Brain microvascular endothelial cell (primary cell): Measurements from ENCODE around the gene B4GALT5.
A peak's percentile ranks its signal among the peaks of the same experiment; 100 is the strongest.

ENCODE experiments used
- DNase-seq: peaks from one replicate; pipeline ENCODE4 v3.0.0-alpha.2; 2020
- H3K27ac ChIP-seq: fragments of 250-450 bp; sonication (Bioruptor Pico); 2 replicates; pipeline ENCODE4 v1.5.1; 2020; ENCODE audit warnings: mild to moderate bottlenecking, moderate library complexity
- H3K27me3 ChIP-seq: fragments of 250-450 bp; sonication (Bioruptor Pico); replicated peaks from 2 replicates; pipeline ENCODE4 v1.5.1; 2020; ENCODE audit warnings: mild to moderate bottlenecking
- H3K36me3 ChIP-seq: fragments of 250-450 bp; sonication (Bioruptor Pico); replicated peaks from 2 replicates; pipeline ENCODE4 v1.5.1; 2020; ENCODE audit warnings: mild to moderate bottlenecking
- H3K4me3 ChIP-seq: 2 replicates; pipeline ENCODE4 v1.5.1; 2011; ENCODE audit warnings: low read depth, mild to moderate bottlenecking, control low read depth, low read length, moderate library complexity
- in situ Hi-C: cut with HindIII; loops from 2 replicates; pipeline ENCODE4 v1.10.0; 2017; ENCODE audit warnings: low sequenced_read_pairs, low pct_ligation_motif_present
- TF ChIP-seq, protein P1 (sequence below): IDR thresholded peaks from 2 replicates; pipeline ENCODE4 v1.5.1; 2011; ENCODE audit warnings: low read depth, mild to moderate bottlenecking, moderate library complexity, low read length, control low read depth, inconsistent platforms; ENCODE audit errors: missing control alignments

B4GALT5 gene

GRCh38 chr20:49741977-49742376 is 28.3 kb upstream of the B4GALT5 start:
- no peaks in the 10 kb centered on the region for H3K27me3 ChIP-seq
- no peak for DNase-seq
- TF ChIP-seq, protein P1, sequence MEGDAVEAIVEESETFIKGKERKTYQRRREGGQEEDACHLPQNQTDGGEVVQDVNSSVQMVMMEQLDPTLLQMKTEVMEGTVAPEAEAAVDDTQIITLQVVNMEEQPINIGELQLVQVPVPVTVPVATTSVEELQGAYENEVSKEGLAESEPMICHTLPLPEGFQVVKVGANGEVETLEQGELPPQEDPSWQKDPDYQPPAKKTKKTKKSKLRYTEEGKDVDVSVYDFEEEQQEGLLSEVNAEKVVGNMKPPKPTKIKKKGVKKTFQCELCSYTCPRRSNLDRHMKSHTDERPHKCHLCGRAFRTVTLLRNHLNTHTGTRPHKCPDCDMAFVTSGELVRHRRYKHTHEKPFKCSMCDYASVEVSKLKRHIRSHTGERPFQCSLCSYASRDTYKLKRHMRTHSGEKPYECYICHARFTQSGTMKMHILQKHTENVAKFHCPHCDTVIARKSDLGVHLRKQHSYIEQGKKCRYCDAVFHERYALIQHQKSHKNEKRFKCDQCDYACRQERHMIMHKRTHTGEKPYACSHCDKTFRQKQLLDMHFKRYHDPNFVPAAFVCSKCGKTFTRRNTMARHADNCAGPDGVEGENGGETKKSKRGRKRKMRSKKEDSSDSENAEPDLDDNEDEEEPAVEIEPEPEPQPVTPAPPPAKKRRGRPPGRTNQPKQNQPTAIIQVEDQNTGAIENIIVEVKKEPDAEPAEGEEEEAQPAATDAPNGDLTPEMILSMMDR = no peak
- H3K4me3 ChIP-seq = no peak overlapping the region
- in situ Hi-C loops = no loop called here
- H3K27ac ChIP-seq = no peak overlapping the region
- H3K36me3 ChIP-seq = no peaks in the 10 kb centered on the region

DNA sequence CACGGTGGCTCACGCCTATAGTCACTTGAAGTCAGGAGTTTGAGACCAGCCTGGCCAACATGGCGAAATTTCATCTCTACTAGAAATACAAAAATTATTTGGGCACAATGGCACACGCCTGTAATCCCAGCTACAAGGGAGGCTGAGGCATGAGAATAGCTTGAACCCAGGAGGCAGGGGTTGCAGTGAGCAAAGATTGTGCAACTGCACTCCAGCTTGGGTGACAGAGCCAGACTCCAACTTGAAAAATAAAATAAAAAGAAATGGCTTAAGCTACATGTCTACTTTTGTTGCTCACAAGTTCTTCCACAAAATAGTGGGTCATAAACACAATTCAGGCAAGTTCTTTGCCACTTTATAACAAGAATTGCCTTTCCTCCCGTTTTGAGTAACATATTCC is 27.1 kb upstream of the B4GALT5 start:
- Histone ChIP-seq H3K36me3 (no peaks in the 10 kb centered on the region), H3K27me3 (no peaks in the 10 kb centered on the region), H3K4me3 (no peak overlapping the region), H3K27ac (no peak overlapping the region)
- TF ChIP-seq, protein P1 = no peak
- no peak for DNase-seq
- in situ Hi-C loops = no loop called here

GRCh38 chr20:49739042-49739441 is 25.4 kb upstream of the B4GALT5 start:
- Histone ChIP-seq H3K27me3 (no peaks in the 10 kb centered on the region), H3K36me3 (no peaks in the 10 kb centered on the region), H3K4me3 (no peak overlapping the region), H3K27ac (no peak overlapping the region)
- no peak for DNase-seq
- in situ Hi-C loops = no loop called here
- TF ChIP-seq, protein P1 = no peak

- in situ Hi-C loops = no loop called here
- no peak overlapping the region for H3K4me3 ChIP-seq
- no peaks in the 10 kb centered on the region for H3K27me3 ChIP-seq
- DNase-seq = no peak
- no peak overlapping the region for H3K27ac ChIP-seq
- no peaks in the 10 kb centered on the region for H3K36me3 ChIP-seq
- TF ChIP-seq, protein P1 = no peak
Observed at GRCh38 chr20:49737260-49737659, 23.6 kb upstream of the B4GALT5 start.

DNA sequence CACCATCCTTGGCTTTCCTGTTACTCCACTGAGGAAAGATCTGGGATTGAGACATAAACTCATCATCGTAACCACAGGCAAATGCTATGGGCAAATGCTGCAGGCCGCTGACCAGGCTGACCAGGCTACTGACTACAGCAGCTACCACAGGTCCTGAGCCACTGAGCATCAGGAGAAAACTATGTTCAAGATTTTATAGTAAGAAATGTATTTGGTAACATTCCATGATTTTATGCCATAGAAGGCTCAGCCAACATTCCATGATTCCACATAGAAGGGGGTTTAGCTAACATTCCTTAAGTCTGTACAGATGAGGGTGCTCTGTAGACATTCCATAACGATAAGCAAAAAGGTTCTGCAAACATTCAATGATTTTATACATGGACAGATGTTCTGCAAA is 16.1 kb upstream of the B4GALT5 start:
- Histone ChIP-seq H3K27me3 (no peaks in the 10 kb centered on the region), H3K36me3 (no peaks in the 10 kb centered on the region), H3K27ac (no peak overlapping the region), H3K4me3 (no peak overlapping the region)
- DNase-seq = peak; percentile 6
- TF ChIP-seq, protein P1 = no peak
- in situ Hi-C loops = no loop called here
